ENCODE measurements around the gene TSPAN9. TPM values are rescaled to one million over a fixed set of nuclear protein-coding genes. Genes with fewer than 3 reads are reported as not detected.

Gene TSPAN9
- total RNA-seq, 1 donor from 2014 or later, result 5.0 TPM

DNA sequence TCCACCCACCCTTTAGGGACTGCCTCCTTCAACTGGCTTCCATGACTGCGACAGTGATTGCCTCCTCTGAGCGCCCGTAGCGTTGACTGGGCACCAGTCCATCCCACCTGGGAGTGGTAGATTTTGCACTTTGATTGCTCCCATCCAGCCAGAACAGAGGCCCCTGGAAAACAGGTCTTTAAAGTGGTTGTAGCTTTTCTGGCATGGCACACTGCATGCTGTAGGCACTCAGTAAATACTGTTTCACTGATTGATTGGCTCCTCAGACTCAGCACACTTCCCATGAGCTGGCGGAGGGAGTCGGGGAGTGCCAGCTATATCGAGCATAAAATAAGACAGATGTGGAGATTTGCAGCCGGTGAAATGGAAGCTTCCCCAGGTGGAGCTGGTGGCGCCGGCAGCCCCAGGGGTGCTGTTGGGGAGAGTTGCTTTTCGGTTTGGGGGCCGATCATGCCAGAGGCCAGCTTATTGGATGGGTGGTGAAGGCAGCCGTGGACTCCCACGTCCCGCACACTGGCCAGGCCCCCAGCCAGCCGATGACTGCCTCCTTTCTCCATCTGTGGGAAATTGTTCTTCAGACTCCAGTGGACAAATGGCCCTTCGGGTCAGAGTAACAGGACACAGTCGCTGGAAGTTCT lies 200.2 kb downstream of the TSPAN9 start:
- FAIRE-seq (no peak), DNase-seq (ENCODE audit: low read depth) (no peak)
- no peaks in the 10 kb centered on the region for H3K36me3 ChIP-seq (ENCODE audit: control insufficient read depth, insufficient read depth, low read length)
- no peak overlapping the region for H3K4me3 ChIP-seq (ENCODE audit: low read depth, low read length)
- no peaks in the 10 kb centered on the region for H3K27me3 ChIP-seq (ENCODE audit: control insufficient read depth, insufficient read depth, low read length)
- TF ChIP-seq, protein P1, sequence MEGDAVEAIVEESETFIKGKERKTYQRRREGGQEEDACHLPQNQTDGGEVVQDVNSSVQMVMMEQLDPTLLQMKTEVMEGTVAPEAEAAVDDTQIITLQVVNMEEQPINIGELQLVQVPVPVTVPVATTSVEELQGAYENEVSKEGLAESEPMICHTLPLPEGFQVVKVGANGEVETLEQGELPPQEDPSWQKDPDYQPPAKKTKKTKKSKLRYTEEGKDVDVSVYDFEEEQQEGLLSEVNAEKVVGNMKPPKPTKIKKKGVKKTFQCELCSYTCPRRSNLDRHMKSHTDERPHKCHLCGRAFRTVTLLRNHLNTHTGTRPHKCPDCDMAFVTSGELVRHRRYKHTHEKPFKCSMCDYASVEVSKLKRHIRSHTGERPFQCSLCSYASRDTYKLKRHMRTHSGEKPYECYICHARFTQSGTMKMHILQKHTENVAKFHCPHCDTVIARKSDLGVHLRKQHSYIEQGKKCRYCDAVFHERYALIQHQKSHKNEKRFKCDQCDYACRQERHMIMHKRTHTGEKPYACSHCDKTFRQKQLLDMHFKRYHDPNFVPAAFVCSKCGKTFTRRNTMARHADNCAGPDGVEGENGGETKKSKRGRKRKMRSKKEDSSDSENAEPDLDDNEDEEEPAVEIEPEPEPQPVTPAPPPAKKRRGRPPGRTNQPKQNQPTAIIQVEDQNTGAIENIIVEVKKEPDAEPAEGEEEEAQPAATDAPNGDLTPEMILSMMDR (IDR thresholded peaks at IDR 0.05; ENCODE audit: insufficient read depth, low read length, severe bottlenecking), result no peak

DNA sequence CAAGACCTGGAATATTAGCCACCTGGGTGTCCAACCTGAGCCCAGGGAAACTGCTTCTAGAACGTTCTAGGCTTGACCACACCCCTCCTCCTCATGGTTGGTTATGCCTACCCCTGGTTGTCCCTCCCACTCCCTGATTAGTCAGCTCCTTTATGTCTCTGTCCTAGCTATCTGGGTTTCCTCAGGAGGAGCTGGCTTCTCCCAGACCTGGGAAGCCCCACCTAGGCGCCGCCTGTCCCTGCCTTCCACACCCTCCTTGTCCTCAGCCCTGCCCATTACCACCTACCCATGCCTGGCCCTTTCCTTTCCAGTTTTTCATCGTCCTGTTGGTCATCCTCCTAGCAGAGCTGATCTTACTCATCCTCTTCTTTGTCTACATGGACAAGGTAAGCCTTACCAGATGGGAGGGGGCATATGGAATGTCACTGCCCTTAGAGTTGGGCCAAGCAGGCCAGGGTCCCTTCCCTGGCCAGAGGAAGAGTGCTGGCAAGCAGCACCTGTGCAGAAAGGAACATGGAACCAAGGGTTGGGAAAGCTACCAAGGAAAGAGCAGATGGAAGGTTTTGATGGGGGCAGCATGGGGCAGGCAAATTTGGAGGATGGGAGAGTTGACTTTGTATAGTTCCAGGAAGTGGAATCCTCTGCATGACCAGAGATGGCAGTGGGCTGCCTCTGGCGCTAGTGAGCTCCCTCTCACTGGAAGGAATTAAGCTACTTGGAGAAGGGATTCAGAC lies 201.7 kb downstream of the TSPAN9 start:
- TF ChIP-seq, protein P1 (IDR thresholded peaks at IDR 0.05; ENCODE audit: insufficient read depth, low read length, severe bottlenecking), result no peak
- Histone ChIP-seq H3K27me3 (ENCODE audit: control insufficient read depth, insufficient read depth, low read length) (no peaks in the 10 kb centered on the region), H3K4me3 (ENCODE audit: low read depth, low read length) (no peak overlapping the region), H3K36me3 (ENCODE audit: control insufficient read depth, insufficient read depth, low read length) (no peaks in the 10 kb centered on the region)
- FAIRE-seq (no peak), DNase-seq (ENCODE audit: low read depth) (peak; percentile 29)

DNA sequence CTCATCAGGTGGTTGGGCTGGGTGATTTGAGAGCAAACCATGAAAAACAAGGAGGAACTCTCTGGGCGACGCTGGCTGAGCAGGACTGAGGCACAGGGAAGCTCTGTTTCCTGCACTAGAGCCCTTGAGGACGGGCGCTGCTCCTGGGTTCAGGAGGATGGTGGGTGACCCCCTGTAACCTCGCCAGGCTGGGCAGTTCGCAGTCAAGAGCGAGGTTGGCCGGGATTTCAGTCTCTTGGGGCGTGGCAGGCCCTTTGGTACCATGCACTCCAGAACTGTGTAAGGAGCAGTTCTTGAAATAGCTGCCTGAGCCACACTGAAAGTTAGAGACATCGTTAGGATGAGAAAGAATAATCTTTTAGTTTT lies 202.2 kb downstream of the TSPAN9 start:
- no peaks in the 10 kb centered on the region for H3K36me3 ChIP-seq (ENCODE audit: control insufficient read depth, insufficient read depth, low read length)
- FAIRE-seq, result no peak

DNA sequence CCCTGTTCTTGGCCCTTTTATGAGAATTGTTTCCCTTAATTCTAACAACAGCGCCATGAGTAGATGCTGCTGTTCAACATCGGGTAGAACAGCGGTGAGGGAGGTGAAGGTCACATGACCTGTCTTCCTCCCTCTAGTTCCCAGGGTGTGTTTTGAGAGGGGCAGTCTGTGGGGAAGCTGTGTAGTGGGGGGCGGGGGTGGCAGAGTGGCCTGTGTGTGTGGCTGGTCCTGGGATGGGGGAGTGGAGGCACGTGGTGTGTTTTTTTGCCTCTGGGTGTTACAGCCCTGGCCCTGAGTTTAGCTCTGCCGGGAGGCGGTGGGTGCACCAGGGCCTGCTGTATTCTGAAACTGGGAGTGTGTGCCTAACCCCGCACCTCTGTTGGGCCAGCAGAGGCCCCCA lies 202.7 kb downstream of the TSPAN9 start:
- TF ChIP-seq, protein P1 (IDR thresholded peaks at IDR 0.05; ENCODE audit: insufficient read depth, low read length, severe bottlenecking), result no peak
- FAIRE-seq, result no peak
- H3K4me3 ChIP-seq (ENCODE audit: low read depth, low read length), result no peak overlapping the region
- H3K36me3 ChIP-seq (ENCODE audit: control insufficient read depth, insufficient read depth, low read length), result no peaks in the 10 kb centered on the region
- DNase-seq (ENCODE audit: low read depth), result no peak
- no peaks in the 10 kb centered on the region for H3K27me3 ChIP-seq (ENCODE audit: control insufficient read depth, insufficient read depth, low read length)

More for the DNA sequence above, 202.2 kb downstream of the TSPAN9 start:
- TF ChIP-seq, protein P1 (IDR thresholded peaks at IDR 0.05; ENCODE audit: insufficient read depth, low read length, severe bottlenecking), result no peak
- H3K4me3 ChIP-seq (ENCODE audit: low read depth, low read length), result no peak overlapping the region
- no peaks in the 10 kb centered on the region for H3K27me3 ChIP-seq (ENCODE audit: control insufficient read depth, insufficient read depth, low read length)
- DNase-seq (ENCODE audit: low read depth), result no peak

DNA sequence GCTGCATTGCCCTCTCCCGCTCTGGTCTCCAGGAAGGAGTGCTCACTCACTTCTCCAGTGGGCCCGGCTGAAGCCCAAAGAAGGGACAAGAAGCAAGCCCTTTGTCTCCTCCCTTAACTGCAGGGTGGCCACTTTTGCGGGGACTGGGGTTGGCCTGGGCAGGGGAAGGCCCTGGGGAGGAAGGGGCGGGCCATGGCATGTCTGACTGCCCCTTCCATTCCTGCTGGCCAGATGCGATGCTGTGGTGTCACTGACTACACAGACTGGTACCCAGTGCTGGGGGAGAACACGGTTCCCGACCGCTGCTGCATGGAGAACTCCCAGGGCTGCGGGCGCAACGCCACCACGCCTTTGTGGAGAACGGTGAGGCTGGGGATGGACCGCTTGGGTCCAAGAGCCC lies 203.8 kb downstream of the TSPAN9 start:
- Histone ChIP-seq H3K36me3 (ENCODE audit: control insufficient read depth, insufficient read depth, low read length) (no peaks in the 10 kb centered on the region), H3K27me3 (ENCODE audit: control insufficient read depth, insufficient read depth, low read length) (no peaks in the 10 kb centered on the region), H3K4me3 (ENCODE audit: low read depth, low read length) (no peak overlapping the region)
- DNase-seq (ENCODE audit: low read depth), result no peak
- no peak for FAIRE-seq
- TF ChIP-seq, protein P1 (IDR thresholded peaks at IDR 0.05; ENCODE audit: insufficient read depth, low read length, severe bottlenecking), result no peak
